ENCODE data around the gene RND1.

DNA sequence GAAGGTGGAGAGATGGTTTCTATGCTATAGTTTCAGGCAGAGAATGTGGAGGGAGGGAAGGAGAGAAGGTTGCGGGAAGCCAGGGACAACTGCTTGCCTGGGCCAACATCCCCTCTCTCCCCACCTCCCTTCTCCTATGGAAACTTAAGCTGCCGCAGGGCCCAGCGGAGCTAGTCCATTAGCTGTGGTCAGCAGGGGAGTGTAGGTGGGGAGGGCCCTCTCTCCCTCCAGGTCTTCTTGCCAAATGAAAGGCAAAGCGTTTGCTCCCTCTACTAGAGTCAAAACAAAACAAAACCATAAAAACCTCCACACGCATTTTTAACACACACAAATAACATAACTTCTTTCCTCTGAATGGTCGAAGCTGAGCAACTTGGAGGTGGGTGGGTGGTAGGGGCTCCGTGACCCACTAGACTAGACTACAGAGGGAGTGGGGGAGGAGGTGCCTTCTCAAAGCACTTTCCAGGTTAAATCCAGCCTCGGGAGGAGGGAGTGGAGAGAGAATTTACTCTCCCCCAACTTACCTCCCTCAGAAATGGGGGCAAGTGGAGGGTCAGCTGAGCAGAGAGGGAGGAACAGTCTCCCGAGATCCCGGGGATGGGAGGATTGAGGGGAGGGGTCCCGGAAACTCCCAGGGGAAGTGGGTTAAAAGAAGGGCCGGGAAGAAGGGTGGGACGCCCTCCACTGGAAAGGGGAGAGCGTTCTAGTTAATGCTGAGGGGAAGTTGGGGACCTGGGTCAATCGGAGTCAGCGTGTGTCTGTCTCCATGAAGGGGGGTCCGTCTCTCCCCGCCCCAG is 52.0 kb downstream of the RND1 start:
- TF ChIP-seq, protein P1, sequence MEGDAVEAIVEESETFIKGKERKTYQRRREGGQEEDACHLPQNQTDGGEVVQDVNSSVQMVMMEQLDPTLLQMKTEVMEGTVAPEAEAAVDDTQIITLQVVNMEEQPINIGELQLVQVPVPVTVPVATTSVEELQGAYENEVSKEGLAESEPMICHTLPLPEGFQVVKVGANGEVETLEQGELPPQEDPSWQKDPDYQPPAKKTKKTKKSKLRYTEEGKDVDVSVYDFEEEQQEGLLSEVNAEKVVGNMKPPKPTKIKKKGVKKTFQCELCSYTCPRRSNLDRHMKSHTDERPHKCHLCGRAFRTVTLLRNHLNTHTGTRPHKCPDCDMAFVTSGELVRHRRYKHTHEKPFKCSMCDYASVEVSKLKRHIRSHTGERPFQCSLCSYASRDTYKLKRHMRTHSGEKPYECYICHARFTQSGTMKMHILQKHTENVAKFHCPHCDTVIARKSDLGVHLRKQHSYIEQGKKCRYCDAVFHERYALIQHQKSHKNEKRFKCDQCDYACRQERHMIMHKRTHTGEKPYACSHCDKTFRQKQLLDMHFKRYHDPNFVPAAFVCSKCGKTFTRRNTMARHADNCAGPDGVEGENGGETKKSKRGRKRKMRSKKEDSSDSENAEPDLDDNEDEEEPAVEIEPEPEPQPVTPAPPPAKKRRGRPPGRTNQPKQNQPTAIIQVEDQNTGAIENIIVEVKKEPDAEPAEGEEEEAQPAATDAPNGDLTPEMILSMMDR (IDR thresholded peaks at IDR 0.05) = no peak
- TF ChIP-seq POLR2AphosphoS5 (IDR thresholded peaks at IDR 0.05) = no peak
